Subcutaneous abdominal adipose tissue (tissue), 5 donors: Measurements from ENCODE around the gene NAA15.

Experiments
- H3K27ac ChIP-seq: one replicate; pipeline ENCODE4 v1.7.0; 2013; ENCODE audit warnings: low read depth, mild to moderate bottlenecking, inconsistent platforms, low read length, moderate library complexity
- H3K27me3 ChIP-seq, 5 donors: one replicate each; pipeline ENCODE4 v1.7.0; 2013; ENCODE audit warnings: low read length in 5 of 5, inconsistent platforms in 1 of 5; ENCODE audit not compliant: control insufficient read depth in 5 of 5, insufficient read depth in 4 of 5
- H3K36me3 ChIP-seq, 5 donors: one replicate each; pipeline ENCODE4 v1.7.0; 2013; ENCODE audit warnings: low read length in 5 of 5; ENCODE audit not compliant: control insufficient read depth in 5 of 5, insufficient read depth in 5 of 5
- H3K4me1 ChIP-seq, 5 donors: one replicate each; pipeline ENCODE4 v1.7.0; 2013; ENCODE audit warnings: low read length in 5 of 5, mild to moderate bottlenecking in 3 of 5, moderate library complexity in 1 of 5; ENCODE audit not compliant: control insufficient read depth in 5 of 5, insufficient read depth in 5 of 5
- H3K4me3 ChIP-seq, 5 donors: one replicate each; pipeline ENCODE4 v1.7.0; 2013; ENCODE audit warnings: low read length in 5 of 5, low read depth in 1 of 5
- H3K9ac ChIP-seq, 5 donors: one replicate each; pipeline ENCODE4 v1.7.0; 2013; ENCODE audit warnings: low read length in 5 of 5, mild to moderate bottlenecking in 4 of 5, moderate library complexity in 3 of 5
- H3K9me3 ChIP-seq, 5 donors: one replicate each; pipeline ENCODE4 v1.7.0; 2013; ENCODE audit warnings: low read length in 5 of 5; ENCODE audit not compliant: control insufficient read depth in 5 of 5
- donor health status: healthy.
- donor health status: healthy.
- donor health status: healthy.
- donor health status: healthy.
- donor health status: healthy.

NAA15 gene

DNA sequence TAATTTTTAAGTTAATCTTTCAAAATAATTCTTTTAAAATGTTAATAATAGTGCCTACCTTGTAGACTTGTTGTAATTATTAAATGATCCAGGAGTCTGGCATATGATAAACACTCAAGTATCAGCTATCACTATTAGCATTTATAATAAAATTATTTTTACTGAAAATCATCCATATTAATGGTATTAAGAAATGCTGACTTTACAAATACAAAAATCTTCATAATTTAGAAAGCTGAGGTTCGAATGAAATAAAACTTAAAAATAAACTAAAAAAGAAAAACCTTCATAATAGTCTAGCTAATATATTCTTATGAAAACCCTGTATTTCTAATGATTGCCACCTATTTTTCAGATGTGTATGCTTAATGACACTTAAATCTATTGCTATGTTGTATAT, 26.5 kb upstream of the NAA15 start:
- H3K4me3 ChIP-seq: no peak overlapping the region
- H3K9ac ChIP-seq: no peak overlapping the region
- no peak overlapping the region for H3K27ac ChIP-seq
- H3K9me3 ChIP-seq: no peaks in the 10 kb centered on the region
- peaks cover 0 to 10% (median 10%) of the 10 kb centered on the region in 5 donors for H3K4me1 ChIP-seq
- no peaks in the 10 kb centered on the region for H3K36me3 ChIP-seq
- H3K27me3 ChIP-seq: peaks cover 2 to 17% (median 13%) of the 10 kb centered on the region in 5 donors

DNA sequence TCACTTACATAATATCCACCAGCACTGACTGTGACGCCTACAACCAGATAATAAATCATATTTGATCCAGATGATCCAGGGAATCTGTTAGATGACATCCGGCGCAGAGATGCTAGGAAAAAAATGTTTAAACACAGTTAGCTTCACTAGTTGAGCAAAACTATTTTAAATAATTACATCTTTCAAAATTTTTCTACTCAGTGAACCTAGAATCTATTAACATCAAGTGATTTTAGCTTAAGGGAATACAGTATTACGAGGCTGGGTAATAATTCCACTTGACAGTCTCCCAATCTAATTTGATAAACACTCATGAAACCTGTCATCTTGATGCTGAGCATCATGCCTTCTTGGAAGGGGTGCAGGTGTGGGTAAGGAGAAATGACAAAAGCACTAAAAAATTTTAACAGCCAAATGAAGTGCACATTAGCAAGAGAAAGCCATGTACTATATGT, 26.0 kb upstream of the NAA15 start:
- Histone ChIP-seq H3K9me3 (no peaks in the 10 kb centered on the region), H3K4me1 (peaks cover 0 to 15% (median 15%) of the 10 kb centered on the region in 5 donors), H3K36me3 (no peaks in the 10 kb centered on the region), H3K27me3 (peaks cover 7 to 22% (median 19%) of the 10 kb centered on the region in 5 donors), H3K9ac (no peak overlapping the region), H3K4me3 (no peak overlapping the region), H3K27ac (no peak overlapping the region)

DNA sequence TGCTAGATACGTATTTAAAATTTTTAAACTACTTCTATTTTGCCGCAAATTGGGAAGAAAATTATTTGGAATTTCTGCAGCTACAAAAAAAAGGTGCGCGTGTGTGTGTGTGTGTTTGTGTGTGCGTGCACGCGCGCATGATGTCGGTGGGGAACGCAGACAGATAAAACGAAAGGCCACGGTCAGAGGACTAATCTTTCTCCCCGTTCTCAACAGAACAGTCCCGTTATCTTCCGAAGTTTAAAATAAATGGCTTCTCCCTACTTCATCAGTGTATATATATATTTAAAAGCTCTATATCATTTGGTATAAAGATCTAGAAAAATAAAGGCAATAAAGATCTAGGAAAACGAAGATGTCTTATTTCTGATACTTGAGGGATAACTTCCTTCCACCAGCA, 22.8 kb upstream of the NAA15 start:
- Histone ChIP-seq H3K27me3 (peaks cover 10 to 25% (median 19%) of the 10 kb centered on the region in 5 donors), H3K27ac (no peak overlapping the region), H3K9me3 (no peaks in the 10 kb centered on the region), H3K36me3 (no peaks in the 10 kb centered on the region), H3K4me1 (peaks cover 0 to 16% (median 15%) of the 10 kb centered on the region in 5 donors), H3K9ac (no peak overlapping the region), H3K4me3 (no peak overlapping the region)

DNA sequence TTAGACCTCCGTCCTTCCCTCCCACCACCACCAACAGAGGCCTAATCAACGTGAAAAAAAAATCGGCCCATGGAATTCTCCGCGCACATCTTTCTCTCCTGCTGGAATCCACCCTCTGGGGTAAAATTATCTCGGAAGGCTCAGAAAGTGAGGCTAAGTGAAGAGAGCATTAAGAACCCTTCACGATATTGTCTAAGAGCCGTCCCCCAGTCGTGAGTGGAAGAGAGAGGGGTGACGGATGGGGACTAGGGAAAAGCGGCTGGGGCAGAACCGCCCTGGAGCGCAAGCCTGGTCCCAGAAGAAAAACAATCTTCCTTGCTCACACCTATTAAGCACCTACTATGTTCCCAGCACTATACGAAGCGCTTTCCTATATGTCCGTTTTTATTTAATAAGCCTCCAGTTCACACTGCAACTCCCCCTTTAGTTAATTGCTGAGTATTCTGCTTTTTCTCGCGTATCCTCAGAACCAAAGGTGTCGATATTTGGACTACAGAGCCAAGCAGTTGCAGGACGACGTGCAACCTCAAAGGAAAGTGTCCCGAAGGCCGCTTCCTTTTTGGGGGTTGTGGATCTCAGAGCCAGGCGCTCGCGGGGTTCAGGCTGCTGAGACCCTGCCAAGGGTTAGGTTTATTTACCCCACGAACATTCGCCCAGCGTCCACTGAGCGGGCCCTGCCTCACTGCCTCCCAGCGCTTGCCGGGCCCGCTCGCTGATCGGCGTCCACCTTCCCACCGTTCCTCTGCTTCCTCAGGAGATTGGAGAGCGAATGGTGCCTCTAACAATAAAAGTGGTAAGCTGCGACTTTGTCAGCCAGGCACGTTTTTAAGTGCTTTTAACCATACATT, 22.2 kb upstream of the NAA15 start:
- H3K9me3 ChIP-seq: no peaks in the 10 kb centered on the region
- H3K4me1 ChIP-seq: peaks cover 0 to 16% (median 15%) of the 10 kb centered on the region in 5 donors
- peaks cover 10 to 25% (median 19%) of the 10 kb centered on the region in 5 donors for H3K27me3 ChIP-seq
- no peaks in the 10 kb centered on the region for H3K36me3 ChIP-seq
- H3K4me3 ChIP-seq: peak overlapping the region; percentile 53 to 70 (median 62)
- peak overlapping the region in 2 of 5 donors; percentile 23 to 25 for H3K9ac ChIP-seq
- no peak overlapping the region for H3K27ac ChIP-seq

DNA sequence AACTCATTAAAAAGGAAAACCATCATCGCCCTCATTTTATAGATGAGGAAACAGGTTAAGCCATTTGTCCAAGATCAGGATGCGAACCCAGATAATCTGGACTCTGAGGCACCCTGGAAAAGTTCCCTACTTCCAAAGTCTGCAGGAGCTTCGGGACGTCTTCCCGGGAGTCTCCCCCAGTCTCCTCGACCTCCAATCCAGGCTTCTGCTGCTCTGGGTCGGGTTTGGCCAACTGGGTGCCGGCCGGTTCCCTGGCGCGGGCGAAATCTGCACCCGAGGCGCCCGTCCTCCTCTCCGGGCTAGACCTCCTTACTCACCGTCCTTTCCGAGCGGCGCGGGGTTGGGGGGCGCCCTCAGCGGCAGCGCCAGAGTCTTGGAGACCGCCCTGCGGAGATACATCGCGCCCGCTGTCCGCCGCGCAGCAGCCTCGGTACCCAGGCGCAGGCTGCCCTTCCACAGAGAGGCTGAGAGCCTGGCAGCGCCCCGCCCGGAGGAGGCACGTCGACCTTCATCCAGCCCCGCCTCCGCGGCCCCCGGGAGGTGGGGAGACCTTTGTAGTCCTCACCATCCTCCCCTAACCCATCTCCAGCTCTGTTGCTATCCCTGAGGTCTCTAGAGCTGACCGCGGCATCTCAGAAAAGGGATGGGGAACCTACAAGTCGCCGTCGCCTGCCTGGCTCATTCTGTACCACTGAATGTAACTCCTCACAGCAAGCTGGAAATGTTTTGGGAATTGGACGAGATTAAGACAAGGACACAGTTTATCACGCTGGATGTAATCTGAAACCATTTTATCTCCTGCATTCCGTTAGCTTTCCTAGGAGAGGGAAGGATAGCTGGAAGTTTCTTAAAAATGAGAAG, 21.3 kb upstream of the NAA15 start, which contains the start of gene MGARP:
Gene MGARP, minus strand, starts transcription at position 466 of the 861 bp plus-strand sequence. Its CDS starts 67 bp downstream, at position 399.
- no peaks in the 10 kb centered on the region for H3K36me3 ChIP-seq
- peaks cover 10 to 25% (median 19%) of the 10 kb centered on the region in 5 donors for H3K27me3 ChIP-seq
- peak within 1 kb of the TSS; percentile 53 to 70 (median 62) for H3K4me3 ChIP-seq
- peaks cover 0 to 2% (median 0%) of the 10 kb centered on the region in 5 donors for H3K9me3 ChIP-seq
- H3K9ac ChIP-seq: peak within 1 kb of the TSS in 2 of 5 donors; percentile 23 to 25
- peaks cover 0 to 16% (median 15%) of the 10 kb centered on the region in 5 donors for H3K4me1 ChIP-seq
- no peak within 1 kb of the TSS for H3K27ac ChIP-seq

DNA sequence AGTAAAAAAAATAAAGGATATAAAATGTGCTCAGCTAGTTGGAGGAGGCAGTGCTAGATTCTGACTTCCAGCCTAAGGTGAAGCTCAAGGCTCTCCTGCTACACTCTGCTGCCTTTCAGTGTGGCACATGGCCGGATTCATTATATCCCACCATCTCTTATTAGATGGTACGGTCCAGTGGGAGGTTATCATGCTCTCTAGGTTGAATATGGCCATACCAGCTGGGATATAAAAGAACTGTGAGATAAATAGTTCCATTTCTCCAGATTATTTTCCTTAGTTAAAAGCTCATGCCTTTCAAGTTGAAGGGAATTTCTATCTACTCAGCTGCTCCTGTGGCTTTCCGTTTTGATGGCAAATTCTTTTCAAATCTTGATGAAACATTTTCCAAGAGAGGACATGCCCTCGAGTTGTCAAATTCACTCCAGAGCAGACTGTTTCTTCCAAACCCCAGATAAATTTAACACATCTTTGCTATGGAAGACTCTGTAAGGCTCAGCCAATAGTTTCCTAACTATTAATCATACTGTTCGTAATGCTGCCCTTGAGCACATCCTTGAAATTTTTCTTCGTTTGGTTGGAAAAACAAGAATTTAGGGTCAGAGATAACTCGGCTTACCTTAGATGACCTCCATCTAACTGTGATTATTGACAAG, 19.1 kb upstream of the NAA15 start:
- Histone ChIP-seq H3K9ac (no peak overlapping the region), H3K9me3 (peaks cover 0 to 2% (median 0%) of the 10 kb centered on the region in 5 donors), H3K4me1 (peaks cover 0 to 16% (median 15%) of the 10 kb centered on the region in 5 donors), H3K36me3 (no peaks in the 10 kb centered on the region), H3K27ac (no peak overlapping the region), H3K27me3 (peaks cover 7 to 25% (median 18%) of the 10 kb centered on the region in 5 donors), H3K4me3 (no peak overlapping the region)

DNA sequence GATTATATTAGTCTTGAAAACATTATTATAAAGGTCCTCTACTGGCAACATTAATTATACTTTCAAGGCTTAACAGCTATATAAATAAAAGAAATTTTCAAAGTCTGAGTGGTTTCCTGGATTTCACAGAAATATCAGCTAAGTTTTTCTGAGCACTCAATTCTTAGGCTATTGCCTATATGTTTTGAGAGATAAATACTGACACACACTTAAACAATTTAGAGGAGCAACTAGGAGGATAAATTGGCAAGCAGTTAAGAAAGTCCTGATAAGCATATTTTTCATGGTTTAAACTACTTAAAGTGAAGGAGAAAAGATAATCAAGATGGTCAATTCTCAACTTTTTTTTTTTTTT, 18.6 kb upstream of the NAA15 start:
- H3K36me3 ChIP-seq: no peaks in the 10 kb centered on the region
- H3K9ac ChIP-seq: no peak overlapping the region
- H3K4me3 ChIP-seq: no peak overlapping the region
- peaks cover 0 to 2% (median 0%) of the 10 kb centered on the region in 5 donors for H3K9me3 ChIP-seq
- no peak overlapping the region for H3K27ac ChIP-seq
- peaks cover 0 to 16% (median 15%) of the 10 kb centered on the region in 5 donors for H3K4me1 ChIP-seq
- peaks cover 7 to 25% (median 18%) of the 10 kb centered on the region in 5 donors for H3K27me3 ChIP-seq

DNA sequence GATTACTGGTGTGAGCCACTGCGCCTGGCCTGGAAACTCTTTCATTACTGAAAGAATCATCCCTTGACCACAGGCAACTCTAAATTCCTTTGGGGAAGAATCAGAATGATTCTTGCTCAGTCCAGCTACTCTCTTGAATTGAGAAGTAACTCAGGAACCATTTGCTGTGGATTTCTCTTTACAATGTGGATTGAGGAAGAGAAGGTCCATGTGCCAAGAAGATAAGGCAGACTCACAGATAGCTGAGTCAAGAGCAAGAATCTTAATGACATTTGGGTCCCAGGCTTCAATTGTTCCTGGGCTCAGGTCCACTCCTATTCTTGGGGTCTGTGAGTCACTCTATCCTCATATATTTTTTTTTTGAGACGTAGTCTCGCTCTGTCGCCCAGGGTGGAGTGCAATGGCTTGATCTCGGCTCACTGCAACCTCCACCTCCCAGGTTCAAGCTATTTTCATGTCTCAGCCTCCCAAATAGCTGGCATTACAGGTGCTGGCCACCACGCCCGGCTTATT, 15.1 kb upstream of the NAA15 start:
- H3K36me3 ChIP-seq: peaks cover 0 to 23% (median 14%) of the 10 kb centered on the region in 5 donors
- no peak overlapping the region for H3K27ac ChIP-seq
- H3K9ac ChIP-seq: no peak overlapping the region
- no peaks in the 10 kb centered on the region for H3K4me1 ChIP-seq
- H3K9me3 ChIP-seq: peaks cover 0 to 2% (median 0%) of the 10 kb centered on the region in 5 donors
- no peak overlapping the region for H3K4me3 ChIP-seq
- no peaks in the 10 kb centered on the region for H3K27me3 ChIP-seq

DNA sequence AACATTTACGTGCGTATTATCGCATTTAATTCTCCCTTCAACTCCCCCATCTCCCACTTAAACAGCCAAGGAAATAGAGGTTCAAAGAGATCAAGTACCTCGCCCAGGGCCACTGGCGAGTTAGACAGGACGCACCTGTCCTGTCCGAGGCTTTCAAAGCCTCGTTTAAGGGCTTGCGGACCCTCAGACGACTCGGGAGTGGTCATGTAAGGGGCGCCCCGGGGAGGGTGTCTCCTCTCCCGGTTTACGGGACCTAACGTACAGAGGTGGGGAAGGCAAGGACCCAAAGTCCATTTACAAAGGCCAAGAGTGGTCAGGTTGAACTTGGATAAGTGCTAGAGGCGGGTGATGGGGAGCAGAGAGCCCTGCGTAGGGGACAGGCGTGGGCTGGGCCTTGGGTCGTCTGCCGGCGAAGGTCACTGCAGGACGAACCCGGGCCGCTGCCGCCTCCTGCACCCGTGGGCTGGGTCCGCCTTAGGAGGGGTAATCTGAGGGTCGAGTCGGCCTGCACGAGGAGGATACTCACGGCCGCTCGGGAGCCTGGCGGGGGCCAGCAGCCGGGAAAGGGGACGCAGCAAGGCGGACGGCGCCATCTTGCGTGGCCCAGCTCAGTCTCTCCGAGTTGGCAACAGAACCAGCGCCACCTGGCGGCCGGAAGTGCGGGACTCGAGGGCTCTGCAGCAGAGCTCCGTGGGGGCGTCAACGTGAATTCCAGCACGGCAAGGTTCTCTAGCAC, 5.9 kb upstream of the NAA15 start:
- Histone ChIP-seq H3K9me3 (no peaks in the 10 kb centered on the region), H3K27ac (peak overlapping the region; percentile 87), H3K4me3 (peak overlapping the region; percentile 94 to 97 (median 94)), H3K9ac (peak overlapping the region; percentile 92 to 98 (median 92)), H3K36me3 (peaks cover 7 to 17% (median 11%) of the 10 kb centered on the region in 5 donors), H3K27me3 (no peaks in the 10 kb centered on the region), H3K4me1 (peaks cover 0 to 27% (median 22%) of the 10 kb centered on the region in 5 donors)
